GM21723 (cell line): ENCODE data around the gene CMTM2.
"Not testable (repeated sequence)": the region's sequence is repeated elsewhere in the genome, so short reads cannot be mapped to it uniquely, and the experiment has no call there.

Source experiments
- ATAC-seq: cut with Tn5 transposase; IDR thresholded peaks from one replicate; pipeline ENCODE4 v1.9.1; 2021; ENCODE audit warnings: mild to moderate bottlenecking, moderate library complexity; ENCODE audit not compliant: unreplicated experiment

CMTM2 gene

GRCh38 chr16:66630561-66631260 is 51.4 kb downstream of the CMTM2 start:
- not testable (repeated sequence) for ATAC-seq

GRCh38 chr16:66631558-66631957 is 52.3 kb downstream of the CMTM2 start:
- not testable (repeated sequence) for ATAC-seq

GRCh38 chr16:66634527-66635196 is 55.4 kb downstream of the CMTM2 start:
- no peak for ATAC-seq

GRCh38 chr16:66635406-66635805 is 56.1 kb downstream of the CMTM2 start:
- no peak for ATAC-seq

GRCh38 chr16:66636199-66636598 is 56.9 kb downstream of the CMTM2 start:
- no peak for ATAC-seq

- ATAC-seq, result no peak
These were observed 58.5 kb downstream of the CMTM2 start for GRCh38 chr16:66637806-66638205.
